GM21528 (cell line): ENCODE data around the gene ZNF304.
"Not testable (repeated sequence)": the region's sequence is repeated elsewhere in the genome, so short reads cannot be mapped to it uniquely, and the experiment has no call there.

ENCODE experiments used
- ATAC-seq: cut with Tn5 transposase; IDR thresholded peaks from one replicate; pipeline ENCODE4 v1.9.1; 2021; ENCODE audit warnings: mild to moderate bottlenecking, moderate library complexity; ENCODE audit not compliant: unreplicated experiment, low FRiP score

ZNF304 gene

DNA sequence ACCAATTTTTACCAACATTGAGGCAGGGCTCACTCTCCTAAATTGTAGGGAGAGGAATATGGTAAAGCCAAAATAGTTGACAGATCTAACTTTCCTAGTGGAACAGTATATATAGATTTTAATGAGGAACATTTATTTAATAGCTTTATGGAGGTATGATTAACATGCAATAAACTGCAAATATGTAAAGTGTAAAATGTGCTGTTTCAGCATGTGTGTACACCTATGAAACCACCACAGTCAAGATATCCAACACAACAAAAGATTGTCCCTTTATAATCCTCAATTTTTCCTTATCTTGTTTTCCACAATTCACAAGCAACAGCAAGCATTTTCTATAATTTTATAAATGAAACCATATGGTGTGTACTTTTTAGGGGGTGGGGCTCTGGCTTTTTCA, 8.2 kb downstream of the ZNF304 start:
- ATAC-seq = no peak

DNA sequence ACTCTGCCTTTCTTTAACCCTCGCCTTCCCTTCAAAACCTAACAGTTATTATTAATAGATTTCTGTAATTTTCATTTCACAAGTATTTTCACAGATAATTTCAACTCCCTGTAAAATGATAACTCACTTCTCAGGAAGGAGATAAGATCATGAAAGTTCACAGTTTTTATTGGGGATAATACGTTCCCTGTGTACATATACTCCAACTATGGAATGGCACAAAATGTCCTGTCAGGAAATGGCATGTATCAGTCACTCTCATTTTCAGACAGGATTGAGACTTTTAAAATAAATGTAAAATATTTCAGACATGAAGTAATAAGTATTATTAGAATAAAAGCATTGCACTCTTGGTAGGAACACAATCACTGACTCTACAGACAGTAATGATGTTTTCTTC, 11.3 kb downstream of the ZNF304 start:
- ATAC-seq = no peak

DNA sequence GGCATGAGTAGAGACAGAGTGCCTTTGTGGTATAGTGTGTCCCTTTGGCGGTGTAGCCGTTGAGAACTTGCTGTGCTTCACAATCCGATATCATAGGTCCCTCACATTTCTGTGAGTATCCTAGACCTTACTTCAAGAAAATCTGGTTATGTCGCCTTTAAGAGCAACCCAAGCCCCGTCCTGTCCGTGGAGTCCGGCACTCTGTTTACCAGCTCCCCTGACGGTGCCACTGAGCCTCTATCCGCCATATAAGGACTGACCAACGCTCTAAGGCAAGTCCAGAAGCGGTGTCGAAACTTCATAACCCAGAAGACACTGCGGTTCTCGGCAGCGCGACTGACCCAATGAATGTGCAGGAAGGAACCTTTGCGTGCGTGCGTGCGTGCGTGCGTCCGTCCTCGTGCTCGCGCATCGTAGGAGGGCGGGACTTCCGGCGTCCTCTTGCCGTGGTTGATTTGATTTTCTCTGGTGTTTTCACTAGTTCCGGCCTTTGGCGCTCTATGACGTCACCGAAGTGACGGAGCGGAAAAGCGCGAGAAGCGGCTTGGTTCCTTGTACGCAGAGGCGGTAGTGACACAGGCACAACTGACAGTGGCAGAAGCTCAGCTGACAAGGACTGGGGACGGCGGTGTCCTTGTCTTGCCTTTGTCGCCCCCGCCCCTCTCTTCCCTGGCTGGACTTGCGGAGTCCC, 12.1 kb downstream of the ZNF304 start, which contains the start of the genes TRAPPC2B and ZNF547:
TRAPPC2B (plus strand) TSS at position 555 of the 691 bp plus-strand sequence. CDS start 1,283 bp downstream, outside the sequence.
ZNF547 (plus strand) TSS at position 555 of the 691 bp plus-strand sequence. CDS start 5,005 bp downstream, outside the sequence.
- peak; percentile 93 for ATAC-seq

DNA sequence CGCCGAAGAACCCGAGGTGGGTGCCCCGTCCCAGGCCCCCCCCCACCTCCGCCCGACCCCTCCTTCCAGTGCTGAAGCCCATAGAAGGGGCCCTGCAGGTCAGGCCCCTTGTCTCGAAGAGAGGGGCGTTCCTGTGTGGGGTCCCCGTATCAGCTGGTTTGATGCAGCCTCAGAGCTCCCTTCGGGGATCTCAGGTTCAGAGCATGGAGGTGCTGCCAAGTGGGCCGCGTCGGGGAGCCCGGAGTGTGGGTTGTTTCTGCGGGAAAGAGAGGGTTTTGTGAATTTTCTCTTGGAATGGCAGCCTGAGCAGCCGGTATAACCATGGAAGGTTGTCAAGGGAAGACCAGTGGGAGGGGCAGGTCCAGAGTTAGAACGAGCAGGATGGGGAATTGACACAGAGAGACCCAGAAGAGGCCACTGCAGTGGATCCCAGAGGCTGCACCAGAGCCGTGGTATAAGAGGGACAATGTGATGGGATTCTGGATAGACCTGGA, 12.7 kb downstream of the ZNF304 start:
- ATAC-seq = no peak

DNA sequence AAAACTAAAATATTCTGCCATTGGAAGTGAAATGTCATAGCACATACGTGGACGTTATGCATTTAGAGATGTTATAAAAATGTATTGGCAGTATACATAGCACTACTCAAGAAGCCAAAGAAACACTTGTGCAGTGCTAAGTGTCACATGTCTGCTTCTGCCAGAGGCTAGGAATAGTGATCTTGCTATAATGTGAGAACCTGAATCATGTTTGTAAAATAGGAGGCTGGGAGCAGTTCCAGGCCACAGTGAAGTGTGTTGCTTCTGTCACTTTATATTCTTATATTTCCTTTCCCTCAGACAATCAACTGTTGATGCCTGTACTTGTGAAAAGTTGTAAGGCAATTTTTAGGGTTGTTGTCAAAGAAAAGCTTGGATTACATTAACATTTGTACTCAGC, 15.7 kb downstream of the ZNF304 start:
- ATAC-seq = no peak

DNA sequence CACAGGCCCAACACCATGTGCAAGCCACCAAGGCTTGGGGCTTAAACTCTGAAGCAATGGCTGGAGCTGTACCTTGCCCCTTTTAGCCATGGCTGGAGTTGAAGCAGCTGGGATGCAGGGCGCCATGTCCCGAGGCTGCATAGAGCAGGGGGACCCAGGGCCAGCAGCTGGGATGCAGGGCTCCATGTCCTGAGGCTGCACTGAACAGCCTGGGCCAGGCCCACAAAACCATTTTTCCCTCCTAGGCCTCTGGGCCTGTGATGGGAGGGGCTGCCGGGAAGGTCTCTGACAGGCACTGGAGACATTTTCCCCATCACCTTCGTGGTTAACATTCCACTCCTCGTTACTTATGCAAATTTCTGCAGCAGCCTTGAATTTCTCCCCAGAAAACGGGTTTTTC, 23.1 kb downstream of the ZNF304 start:
- no peak for ATAC-seq

DNA sequence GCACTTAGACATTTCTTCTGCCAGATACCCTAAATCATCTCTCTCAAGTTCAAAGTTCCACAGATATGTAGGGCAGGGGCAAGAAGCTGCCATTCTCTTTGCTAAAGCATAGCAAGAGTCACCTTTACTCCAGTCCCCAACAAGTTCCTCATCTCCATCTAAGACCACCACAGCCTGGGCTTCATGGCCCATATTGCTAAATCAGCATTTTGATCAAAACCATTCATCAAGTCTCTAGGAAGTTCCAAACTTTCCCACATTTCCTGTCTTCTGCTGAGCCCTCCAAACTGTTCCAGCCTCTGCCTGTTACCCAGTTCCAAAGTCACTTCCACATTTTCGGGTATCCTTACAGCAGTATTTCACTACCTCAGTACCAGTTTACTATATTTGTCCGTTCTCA, 23.6 kb downstream of the ZNF304 start:
- not testable (repeated sequence) for ATAC-seq

DNA sequence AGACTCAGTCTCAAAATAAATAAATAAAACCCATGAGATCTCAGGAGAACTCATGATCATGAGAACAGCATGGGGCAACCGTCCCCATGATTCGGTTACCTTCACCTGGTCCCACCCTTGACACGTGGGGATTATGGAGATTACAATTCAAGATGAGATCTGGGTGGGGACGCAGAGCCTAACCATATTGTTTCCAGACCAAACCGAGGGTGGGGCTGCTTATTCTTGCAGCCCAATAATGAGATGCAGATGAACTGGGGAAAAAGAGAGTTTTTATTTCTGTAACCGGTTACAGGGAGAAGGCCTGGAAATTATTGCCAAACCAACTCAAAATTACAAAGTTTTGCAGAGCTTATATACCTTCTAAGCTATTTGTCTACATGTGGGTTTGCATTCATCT, 25.1 kb downstream of the ZNF304 start:
- ATAC-seq = no peak

DNA sequence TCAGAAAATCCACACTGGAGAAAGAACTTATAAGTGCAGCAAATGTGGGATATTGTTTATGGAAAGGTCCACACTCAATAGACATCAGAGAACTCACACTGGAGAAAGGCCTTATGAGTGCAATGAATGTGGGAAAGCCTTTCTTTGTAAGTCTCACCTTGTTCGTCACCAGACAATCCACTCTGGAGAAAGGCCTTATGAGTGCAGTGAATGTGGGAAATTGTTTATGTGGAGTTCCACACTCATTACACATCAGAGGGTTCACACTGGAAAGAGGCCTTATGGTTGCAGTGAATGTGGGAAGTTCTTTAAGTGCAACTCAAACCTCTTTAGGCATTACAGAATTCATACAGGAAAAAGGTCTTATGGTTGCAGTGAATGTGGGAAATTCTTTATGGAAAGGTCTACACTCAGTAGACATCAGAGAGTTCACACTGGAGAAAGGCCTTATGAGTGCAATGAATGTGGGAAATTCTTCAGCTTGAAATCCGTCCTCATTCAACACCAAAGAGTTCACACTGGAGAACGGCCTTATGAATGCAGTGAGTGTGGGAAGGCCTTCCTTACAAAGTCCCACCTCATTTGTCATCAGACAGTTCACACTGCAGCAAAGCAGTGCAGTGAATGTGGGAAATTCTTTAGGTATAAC, 26.6 kb downstream of the ZNF304 start:
- ATAC-seq = no peak

DNA sequence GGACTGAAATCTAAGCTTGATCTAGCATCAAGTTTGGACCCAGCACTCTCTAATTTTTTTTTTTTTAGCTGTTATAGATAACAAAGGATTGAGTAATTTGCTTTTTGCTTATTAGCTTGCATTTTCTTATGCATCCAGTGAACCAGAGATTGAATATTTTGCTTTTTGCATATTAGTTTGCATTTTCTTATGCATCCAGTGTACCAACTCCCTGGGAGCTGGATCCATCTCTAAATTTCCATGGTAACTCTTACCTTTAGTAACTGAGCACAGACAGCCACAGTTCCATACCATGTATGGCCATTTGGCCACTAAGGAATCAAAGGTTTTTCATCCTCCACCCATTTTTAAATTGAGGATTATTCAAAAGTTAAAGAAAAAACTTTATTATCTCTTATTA, 29.9 kb downstream of the ZNF304 start:
- ATAC-seq = no peak

DNA sequence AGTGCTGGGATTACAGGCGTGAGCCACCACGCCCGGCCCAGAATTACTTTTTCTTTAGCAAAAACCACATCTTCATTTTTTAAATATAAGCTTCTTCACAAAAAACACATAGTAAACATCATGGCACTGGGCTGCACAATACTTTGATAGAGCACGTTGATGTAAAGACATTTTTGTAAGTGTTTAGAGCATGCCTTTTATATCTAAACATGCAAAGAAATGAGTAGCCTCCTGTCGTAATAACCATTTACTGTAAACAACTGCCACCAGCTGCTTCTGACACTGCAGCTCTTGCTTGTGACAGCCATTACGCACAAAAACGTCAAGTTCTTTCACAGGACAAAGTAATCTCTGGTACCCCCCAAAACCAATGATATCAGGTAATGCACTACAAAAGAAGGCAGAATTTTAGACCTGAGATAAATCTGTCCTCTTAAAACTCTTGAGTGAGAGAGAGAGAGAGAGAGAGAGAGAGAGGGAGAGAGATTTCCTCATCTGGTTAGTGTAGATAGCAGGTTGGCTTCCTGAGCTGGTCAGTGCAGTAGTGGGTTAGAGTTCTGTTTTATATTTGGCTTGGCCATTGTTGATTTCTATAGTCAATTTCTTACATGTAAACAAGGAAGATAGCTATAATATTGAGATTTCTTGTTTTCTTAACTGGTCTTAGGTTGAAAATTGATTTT, 31.9 kb downstream of the ZNF304 start:
- ATAC-seq = no peak

DNA sequence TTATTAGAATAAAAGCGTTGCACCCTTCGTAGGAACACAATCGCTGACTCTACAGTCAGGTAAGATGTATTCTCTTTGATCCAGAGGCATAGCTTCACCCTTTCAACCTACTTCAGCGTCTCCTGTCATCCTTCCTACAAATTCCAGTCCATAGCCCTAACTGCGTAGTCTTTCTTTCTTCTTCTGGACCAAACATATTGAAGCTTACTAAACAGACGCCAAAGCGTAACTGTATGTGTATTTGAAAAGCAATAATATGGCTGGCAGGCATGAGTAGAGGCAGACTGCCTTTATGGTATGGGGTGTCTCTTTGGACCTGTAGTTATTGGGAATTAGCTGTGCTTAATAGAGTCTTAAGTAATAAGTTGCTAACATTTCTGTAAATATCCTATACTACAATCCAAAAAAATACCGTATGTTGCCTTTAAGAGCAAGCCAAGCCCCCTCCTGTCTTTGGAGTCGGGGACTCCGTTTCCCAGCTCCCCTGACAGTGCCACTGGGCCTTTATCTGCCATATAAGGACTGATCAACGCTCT, 38.2 kb downstream of the ZNF304 start:
- peak; percentile 21 for ATAC-seq

DNA sequence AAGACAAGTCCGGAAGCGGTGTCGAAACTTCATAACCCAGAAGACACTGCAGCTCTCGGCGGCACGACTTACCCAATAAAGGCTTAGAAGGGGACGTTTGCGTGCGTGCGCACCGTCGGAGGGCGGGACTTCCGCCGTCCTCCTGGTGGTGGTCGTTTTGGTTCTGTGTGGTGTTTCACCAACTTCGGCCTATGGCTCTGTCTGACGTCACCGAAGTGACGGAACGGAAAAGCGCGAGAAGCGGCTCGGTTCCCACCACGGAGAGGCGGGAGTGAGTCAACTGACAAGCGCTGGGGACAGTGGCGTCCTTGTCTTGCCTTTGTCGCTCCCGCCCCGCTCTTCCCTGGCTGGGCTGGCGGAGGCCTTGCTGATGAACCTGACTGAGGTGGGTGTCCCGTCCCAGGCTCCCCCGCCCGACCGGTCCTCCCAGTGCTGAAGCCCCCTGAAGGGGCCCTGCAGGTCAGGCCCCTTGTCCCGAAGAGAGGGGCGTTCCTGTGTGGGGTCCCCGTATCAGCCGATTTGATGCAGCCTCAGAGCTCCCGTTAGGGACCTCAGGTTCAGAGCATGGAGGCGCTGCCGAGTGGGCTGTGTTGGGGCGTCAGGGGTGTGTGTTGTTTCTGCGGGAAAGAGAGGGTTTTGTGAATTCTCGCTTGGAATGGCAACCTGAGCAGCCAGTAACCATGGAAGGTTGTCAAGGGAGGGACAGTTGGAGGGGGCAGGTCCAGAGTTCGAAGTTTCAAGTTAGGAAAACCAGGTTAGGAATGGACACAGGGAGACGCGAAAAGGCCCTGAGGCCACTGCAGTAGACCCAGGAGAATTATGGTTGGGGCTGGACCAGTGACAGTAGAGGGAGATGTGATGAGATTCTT, 38.9 kb downstream of the ZNF304 start, which contains the start of gene ZNF548:
ZNF548 (plus strand) TSS at position 125 of the 869 bp plus-strand sequence; CDS start at position 371, 246 bp downstream.
- peak; percentile 98 for ATAC-seq

DNA sequence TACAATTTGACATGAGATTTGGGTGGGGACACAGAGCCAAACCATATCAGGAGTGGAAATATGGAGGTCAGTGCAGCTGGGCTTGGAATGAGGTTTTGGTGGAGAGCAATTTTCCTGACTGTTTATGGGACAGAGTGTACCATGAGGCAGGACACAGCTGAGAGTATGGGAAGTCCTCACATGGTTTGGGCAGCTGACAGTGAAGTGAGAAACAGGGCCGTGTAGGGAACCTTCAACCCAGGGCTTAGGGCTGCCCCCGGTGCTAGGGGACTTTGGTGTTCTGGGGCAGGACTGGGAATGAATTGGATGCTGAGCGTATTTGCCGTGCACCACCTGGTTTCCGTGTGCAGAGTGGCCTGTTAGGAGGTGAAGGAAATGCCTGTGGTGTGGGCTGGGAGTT, 44.6 kb downstream of the ZNF304 start:
- ATAC-seq = no peak

DNA sequence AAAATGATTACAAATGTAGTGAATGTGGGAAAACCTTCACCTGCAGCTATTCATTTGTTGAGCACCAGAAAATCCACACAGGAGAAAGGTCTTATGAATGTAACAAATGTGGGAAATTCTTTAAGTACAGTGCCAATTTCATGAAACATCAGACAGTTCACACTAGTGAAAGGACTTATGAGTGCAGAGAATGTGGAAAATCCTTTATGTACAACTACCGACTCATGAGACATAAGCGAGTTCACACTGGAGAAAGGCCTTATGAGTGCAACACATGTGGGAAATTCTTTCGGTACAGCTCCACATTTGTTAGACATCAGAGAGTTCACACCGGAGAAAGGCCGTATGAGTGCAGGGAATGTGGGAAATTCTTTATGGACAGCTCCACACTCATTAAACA, 47.8 kb downstream of the ZNF304 start:
- no peak for ATAC-seq

DNA sequence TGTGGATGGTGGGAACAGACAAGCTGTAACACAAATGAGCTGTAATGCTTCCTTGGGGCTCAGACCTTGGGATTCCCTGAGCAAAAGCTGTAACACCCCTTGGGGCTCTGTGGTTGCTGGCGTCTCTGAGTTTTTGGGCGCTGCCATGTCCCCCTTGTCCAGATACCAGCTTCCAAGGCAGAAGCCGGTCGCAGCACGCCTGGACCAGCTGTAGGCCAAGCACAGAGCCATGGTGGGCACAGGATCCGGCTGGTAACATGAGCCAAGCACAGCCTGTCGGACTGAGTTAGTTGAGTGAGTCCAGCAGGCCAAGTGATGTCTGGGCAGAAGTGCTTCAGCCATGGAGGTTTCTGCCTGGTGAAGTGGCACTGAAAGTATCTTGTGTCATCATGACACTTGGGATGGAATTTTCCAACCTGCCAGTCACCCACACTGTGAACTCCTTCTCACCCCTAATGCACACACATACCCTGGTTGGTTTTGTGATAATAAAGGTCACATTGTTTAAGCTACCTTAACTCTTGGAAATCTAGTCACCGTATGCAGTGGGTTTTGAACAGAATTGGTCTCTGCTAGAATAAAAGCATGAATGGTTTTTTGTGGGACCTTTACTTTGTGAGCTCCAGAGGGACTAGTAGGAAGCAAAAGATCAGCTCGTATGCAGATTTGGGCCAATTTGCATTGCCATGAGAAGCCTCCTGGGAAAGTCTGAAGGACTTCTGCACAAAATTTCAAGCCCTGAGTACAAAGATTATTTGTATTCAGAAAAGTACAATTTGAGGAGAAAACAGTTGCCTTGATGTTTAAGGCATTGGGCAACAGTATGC, 52.9 kb downstream of the ZNF304 start:
- ATAC-seq = no peak

DNA sequence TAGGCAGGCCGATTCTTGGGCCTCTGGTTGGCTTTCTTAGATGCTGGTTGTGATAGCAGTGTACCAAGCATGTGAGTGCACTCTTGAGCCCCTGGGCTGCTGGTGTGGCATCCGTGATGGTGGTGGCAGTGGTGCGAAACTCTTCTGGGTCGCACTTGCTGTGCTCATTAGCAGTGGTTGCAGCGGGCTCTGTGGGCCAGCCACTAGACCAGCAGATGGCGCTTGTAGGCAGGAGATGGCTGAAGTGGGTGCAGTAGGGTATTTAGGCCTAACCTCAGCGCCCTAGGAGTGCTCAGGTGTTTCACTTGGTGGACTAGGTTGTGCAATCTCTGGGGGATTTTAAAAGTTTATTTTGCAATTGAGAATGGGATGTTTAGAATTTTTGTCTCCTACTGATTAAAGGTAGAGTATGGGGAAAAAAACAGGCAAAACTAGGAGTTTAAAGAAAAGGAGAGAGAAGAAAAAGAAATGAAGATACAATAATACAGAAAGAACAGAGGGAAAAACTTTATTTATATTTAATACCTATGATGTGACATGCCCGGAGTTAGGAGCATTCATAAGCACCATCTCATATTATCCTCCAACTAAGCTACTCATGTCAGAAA, 55.5 kb downstream of the ZNF304 start:
- ATAC-seq = no peak
